HTR-8/SVneo (cell line): Measurements from ENCODE around the gene LRBA.
A peak's percentile ranks its signal among the peaks of the same experiment; 100 is the strongest.

ENCODE experiments used
- DNase-seq: peaks from one replicate; pipeline ENCODE4 v3.0.0; 2011; ENCODE audit warnings: low spot score, mixed read lengths; ENCODE audit not compliant: insufficient read length
- FAIRE-seq: peaks from 2 replicates; lab custom pipeline; 2011; peaks lifted over from hg19 to GRCh38; lab: Jason Lieb, UNC

LRBA gene

DNA sequence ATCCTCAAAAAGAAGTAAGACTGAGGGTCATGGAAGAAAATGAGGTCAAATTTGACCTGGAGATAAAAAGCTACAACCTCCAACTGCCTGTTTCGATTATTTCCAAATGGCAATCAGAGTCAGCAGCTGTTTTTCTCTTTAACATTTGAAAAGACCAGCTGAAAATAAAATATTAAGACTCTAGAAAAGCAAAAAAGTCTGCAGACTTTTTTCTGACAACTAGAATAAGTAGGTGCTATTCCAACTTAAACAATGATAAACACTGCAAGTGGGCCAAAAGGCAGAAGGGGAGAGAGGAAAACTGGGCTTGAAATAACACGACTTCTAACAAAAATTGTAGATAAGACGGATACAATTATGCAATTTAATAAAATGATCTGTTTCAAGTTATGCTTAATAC, 110.4 kb downstream of the LRBA start:
- FAIRE-seq (no peak), DNase-seq (no peak)

- DNase-seq (no peak), FAIRE-seq (peak; percentile 23)
Measured at GRCh38 chr4:150903603-150904002, 111.5 kb downstream of the LRBA start.

DNA sequence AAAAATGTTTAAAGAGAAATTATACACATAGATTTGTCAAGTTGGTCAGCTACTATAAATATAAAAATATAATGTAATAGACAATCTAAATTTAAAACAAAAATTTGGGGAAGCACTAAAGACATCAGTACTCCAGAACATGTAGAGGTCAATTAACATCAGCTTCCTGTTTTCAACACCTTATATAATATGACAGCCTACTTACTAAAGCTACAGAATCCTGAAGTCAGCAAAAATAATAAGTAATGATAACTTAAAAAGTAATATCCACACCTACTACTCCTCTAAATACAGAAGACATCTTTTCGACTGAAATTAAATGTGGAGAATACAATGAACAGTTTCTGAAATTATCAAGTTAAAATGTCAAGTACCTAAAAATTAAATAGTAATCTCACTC, 118.6 kb downstream of the LRBA start:
- FAIRE-seq, result no peak
- no peak for DNase-seq

- FAIRE-seq (no peak), DNase-seq (no peak)
Measured at GRCh38 chr4:150890246-150890645, 124.8 kb downstream of the LRBA start.

DNA sequence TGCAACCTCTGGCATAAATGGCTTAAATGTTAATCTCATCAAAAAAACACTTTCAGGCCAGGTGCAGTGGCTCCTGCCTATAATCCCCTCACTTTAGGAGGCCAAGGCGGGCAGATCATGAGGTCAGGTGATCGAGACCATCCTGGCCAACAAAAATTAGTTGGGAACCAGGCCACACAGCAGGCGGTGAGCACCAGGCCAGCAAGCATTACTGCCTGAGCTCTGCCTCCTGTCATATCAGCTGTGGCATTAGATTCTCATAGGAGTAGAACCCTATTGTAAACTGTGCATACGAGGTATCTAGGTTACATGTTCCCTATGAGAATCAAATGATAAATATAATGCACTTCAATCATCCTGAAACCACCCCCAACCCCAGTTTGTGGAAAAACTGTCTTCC, 125.8 kb downstream of the LRBA start:
- FAIRE-seq (no peak), DNase-seq (no peak)

DNA sequence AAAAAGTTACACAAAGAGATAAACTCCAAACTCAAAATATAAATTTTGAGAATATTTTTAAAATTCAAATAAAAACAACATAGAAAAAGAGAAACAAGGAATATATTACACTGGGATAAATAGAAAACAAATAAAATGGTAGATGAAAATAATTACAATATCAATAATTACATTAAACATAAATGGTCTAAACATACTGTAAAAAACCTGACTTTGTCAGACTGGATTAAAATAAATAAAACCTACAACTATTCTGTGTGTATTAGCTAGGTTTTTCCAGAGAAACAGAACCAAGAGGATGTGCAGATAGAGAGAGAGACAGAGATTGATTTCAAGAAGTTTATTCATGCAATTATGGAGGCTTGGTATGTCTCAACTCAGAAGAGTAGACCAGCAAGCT, 126.5 kb downstream of the LRBA start:
- FAIRE-seq (no peak), DNase-seq (no peak)

DNA sequence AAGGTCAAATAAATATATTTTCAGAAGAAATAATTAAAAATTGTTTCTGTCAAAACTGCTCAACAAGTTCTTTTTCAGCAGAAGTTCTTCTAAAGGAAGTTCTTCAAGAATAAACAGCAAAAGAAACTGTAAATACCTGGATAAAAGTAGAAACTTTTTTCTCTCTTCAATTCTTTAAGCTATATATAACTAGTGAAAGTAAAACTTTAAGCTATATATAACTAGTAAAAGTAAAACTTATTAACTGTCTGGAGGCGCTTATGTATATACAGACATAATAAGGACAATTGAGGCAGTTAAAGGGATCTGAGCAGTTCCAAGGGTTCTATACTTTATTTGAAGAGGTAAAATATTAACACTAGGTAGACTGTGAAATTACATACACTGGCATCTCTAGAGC, 126.9 kb downstream of the LRBA start:
- no peak for DNase-seq
- no peak for FAIRE-seq

DNA sequence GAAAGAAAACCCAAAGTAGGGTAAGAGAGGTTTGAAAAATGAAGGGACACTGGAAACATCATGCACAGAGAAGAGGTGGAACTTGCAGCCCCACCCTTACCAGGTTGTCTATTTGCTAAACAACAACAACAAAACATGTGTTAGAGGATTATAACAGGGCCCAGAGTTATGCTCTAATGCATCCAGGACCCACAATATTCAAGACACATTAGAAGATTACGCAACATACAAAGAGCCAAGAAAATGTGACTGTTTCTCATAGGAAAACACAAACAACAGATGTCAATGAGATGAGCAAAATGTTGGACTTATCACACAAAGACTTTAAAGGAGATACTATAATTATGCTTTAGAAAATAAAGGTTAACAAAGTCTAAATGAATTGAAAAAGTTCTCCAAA, 128.5 kb downstream of the LRBA start:
- no peak for FAIRE-seq

GRCh38 chr4:150884625-150885024, 130.5 kb downstream of the LRBA start:
- FAIRE-seq, result no peak
- DNase-seq, result no peak

More for the DNA sequence above, 128.5 kb downstream of the LRBA start:
- no peak for DNase-seq

- FAIRE-seq (no peak), DNase-seq (no peak)
Measured at GRCh38 chr4:150875367-150875766, 139.7 kb downstream of the LRBA start.

DNA sequence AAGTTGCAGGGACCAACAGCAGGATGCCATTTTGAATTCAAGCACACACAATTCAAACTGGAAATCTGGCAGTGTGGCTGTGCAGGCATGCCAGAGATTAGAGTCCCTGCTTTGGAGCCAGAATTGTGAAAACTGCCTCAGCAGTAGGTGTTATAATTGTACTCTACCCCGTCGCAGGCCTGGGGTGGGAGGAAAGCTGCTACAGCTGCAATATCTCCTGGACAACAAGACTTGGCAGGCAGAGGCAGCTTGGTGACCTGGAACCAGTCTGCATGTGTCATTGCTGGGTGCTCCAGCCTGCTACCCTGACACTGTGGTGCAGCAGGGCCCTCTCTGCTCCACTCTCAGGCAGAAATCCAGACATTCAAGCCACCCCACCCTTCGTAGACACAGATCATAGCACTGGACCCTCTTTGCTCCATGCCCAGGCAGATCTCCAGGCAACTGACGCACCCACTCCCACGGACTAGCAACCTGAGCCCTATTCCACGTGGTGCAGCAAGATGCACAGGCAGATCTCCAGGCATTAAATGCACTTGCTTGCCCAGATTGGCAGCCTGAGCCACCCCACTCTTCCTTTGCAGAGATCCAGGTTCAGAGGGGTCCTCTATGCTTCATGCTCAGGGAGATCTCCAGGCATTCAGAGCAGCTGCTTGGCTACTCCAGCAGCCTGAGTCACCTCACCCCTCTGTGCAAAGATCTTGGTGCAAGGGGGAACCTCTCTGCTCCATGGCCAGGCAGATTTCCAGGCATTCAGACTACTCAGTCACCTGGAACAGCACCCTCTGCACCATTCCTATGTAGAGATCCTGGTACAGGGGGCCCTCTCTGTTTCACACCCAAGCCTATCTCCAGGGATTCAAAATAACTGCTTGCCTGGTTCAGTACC, 140.5 kb downstream of the LRBA start:
- peak; percentile 62 for FAIRE-seq

GRCh38 chr4:150867148-150867547, 147.9 kb downstream of the LRBA start:
- DNase-seq (peak; percentile 67), FAIRE-seq (no peak)

More for the DNA sequence above, 140.5 kb downstream of the LRBA start:
- no peak for DNase-seq

- DNase-seq, result no peak
Measured at GRCh38 chr4:150863456-150863855, 151.6 kb downstream of the LRBA start.

GRCh38 chr4:150862829-150863228, 152.3 kb downstream of the LRBA start:
- FAIRE-seq (no peak), DNase-seq (no peak)

More at GRCh38 chr4:150863456-150863855, 151.6 kb downstream of the LRBA start:
- no peak for FAIRE-seq

GRCh38 chr4:150859453-150859852, 155.6 kb downstream of the LRBA start:
- no peak for FAIRE-seq
- no peak for DNase-seq

DNA sequence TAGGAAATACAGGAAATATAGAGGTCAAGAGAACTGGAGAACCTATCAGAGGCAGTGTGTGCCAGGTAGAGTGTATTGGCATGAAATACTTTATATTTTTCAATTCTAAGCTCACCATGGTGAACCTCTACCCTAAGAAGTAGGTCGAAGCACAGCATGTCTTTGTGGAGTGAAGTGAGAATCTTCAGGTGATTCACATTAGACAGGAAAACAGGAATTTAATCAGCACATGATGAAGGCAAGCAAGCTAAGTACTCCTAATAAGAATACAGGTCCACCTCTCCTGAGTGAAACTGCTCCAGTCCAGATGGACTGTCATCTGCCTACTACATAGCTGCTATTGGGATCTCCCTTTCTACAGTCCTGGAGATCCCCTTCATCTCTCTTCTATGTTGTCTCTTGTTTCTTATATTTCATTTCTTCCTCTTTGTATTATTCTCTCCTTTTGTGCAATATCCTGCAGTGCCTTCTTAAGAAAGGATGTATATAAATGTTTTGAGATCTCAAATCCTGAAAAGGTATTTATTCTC, 159.0 kb downstream of the LRBA start:
- no peak for FAIRE-seq
- DNase-seq, result no peak

- DNase-seq (no peak), FAIRE-seq (no peak)
Measured at GRCh38 chr4:150854600-150854999, 160.5 kb downstream of the LRBA start.

- DNase-seq (no peak), FAIRE-seq (no peak)
Measured at GRCh38 chr4:150853882-150854281, 161.2 kb downstream of the LRBA start.

DNA sequence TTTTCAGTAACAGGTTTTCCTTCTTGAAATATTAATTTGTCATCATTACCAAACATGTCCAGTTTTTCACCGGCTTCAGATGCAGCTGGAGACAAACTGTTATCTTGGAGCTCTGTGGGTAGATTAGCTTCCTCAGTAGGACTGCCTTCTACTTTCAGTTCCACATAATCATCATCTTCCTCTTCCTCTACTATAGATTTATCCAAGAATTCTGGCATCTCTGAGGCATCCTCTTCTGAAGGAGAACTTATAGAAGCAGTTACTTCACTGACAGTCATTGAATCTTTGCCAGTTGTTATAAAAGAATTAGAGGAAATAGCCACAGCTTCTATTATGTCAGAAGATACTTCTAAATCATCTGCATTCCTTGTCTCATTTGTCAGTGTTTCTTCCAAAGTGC, 162.9 kb downstream of the LRBA start:
- no peak for FAIRE-seq
- no peak for DNase-seq

DNA sequence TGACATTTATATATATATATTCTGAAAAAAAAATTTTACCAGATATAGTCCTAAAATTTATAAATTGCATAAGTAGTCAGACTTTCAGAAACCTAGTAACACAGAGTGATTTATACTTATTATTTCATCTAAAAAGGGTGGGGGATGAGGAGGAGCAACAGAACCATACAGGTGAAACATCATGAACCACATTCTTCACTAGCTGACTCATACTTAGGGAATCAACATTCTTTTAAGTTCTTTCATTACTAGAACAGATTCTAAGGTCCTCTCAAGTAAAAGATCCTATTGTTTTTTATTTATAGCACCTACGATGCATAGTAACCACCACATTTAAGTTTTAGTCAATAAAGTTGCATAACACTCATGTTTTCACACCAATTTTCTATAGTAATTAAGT, 166.1 kb downstream of the LRBA start:
- DNase-seq, result no peak
- FAIRE-seq, result no peak

GRCh38 chr4:150828159-150828558, 186.9 kb downstream of the LRBA start:
- DNase-seq (no peak), FAIRE-seq (no peak)

DNA sequence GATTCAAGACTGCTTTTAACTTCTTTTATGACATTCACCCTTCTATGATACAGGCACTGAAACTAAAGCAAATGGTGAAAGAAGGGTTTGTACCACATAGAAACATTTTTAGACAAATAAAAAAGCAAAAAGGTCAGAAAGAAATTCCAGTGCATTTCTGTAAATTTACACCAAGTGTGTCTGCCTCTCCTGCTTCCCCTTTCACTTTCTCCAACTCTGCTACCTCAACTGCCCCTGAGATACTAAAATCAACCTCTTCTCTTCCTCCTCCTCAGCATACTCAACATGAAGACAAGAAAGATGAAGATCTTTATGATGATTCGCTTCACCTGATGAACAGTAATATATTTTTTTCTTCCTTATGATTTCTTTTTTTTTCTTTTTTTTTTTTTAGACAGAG, 187.9 kb downstream of the LRBA start:
- FAIRE-seq (no peak), DNase-seq (no peak)
